ENCODE measurements around the gene C1QTNF6. TPM values are rescaled to one million over a fixed set of nuclear protein-coding genes. Genes with fewer than 3 reads are reported as not detected.
A peak's percentile ranks its signal among the peaks of the same experiment; 100 is the strongest.

C1QTNF6 gene
- total and polyA plus RNA-seq, 10 of the 15 experiments (the other 5 are each of a cell fraction or from before 2014, with no cell fraction given) = 0.16 to 4.1 (median 1.3) TPM

DNA sequence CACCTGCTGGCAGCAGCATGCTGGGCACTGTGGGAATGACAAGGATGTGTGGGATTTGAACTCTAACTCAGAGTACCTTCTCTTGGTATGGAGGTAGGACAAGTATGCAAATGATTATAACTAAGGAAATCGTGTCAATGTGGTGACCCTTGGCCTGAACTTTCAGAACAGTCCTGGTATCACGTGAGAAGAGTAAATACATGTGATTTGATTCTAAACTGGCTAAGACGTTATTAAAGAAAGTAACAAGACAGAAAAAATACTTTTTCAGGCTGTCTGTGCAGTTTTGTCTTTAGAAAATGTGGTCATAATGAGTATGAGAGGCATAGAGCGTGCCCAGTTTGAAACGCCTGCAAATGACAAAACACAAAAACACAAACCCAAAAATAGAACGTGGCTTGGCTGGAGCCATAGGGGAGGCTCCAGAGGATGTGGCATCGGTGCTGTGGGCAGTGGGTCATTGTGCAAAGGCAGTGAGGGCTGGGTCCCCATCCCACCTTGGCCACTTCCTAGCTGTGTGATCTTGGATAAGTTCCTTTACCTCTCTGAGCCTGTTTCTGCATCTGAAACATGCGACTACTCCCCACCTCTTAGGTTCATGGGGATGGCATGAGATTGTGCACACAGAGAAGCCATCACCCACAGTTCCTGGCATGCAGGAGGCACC, 19.9 kb downstream of the C1QTNF6 start (continued):
- TF ChIP-seq MEF2B (IDR thresholded peaks at IDR 0.05; ENCODE audit: partially characterized antibody, poor library complexity, severe bottlenecking) (peak; percentile 67), RCOR1 (conservative IDR thresholded peaks at IDR 0.05; ENCODE audit: low read depth, low read length) (no peak), BHLHE40 (IDR thresholded peaks at IDR 0.05; ENCODE audit: borderline replicate concordance in 1 of 2, low read depth in 2 of 2, low read length in 1 of 2) (peak; percentile 85 to 91), MTA2 (IDR thresholded peaks at IDR 0.05; ENCODE audit: low read depth) (0 out of 2 replicates have a peak, but pooled peaks have one; percentile 12), NFXL1 (IDR thresholded peaks at IDR 0.05; ENCODE audit: borderline replicate concordance) (no peak), EP300 (IDR thresholded peaks at IDR 0.05; ENCODE audit: borderline replicate concordance in 1 of 2, control insufficient read depth in 1 of 2, low read depth in 2 of 2, low read length in 2 of 2) (peak in 1 of 2 experiments; percentile 7; a peak in 1 of 4 replicates), BCL11A (IDR thresholded peaks at IDR 0.05; ENCODE audit: low read depth, low read length) (no peak), MEF2A (IDR thresholded peaks at IDR 0.05; ENCODE audit: insufficient read depth, low read depth, low read length) (peak; percentile 32; the same call in 1 of the 2 replicates)

DNA sequence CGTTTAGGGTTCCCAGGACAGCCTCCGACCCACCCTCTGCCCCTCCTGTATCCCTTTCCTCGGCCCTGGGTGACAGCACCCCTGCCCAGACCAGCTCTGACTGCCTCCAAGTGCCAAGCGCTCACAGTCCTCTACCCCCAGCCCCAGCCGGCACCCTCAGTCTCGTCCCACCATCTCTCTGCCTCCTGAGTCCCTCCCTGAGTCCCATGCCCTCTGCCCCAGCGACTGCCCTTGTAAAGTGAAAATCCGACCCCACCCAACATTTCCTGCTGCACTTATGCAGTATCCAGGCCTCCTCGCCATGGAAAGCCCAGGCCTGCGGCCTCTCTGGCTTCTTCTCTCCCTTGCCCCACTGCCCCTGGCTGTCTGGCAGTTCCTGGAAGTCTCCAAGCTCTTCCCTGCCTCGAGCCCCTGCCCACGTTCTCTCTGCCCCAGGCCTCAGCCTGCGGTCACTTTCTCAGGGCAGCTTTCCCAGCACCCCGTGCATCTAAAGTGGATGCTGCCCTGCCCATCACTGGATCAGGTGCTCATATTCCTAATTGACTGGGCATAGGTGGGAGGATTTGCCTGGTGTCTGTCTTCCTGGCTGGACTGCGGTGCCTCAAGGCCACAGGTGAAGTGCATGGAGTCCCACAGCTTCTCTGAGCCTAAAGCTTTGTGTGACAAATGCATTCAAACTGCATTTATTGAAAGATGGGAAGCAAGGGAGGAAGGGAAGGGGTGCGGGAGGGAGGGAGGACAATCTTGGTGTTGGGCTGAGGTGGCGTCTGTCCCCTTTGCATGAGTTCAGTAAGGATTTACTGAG, 20.7 kb downstream of the C1QTNF6 start:
- no peak for ATAC-seq
- H3K27ac ChIP-seq (ENCODE audit: control insufficient read depth, insufficient read depth) = peak overlapping the region; percentile 4; the same call in 1 of the 2 replicates
- BruUV-seq (replicated peaks) = no TSS peak
- H3K36me3 ChIP-seq (ENCODE audit: control insufficient read depth in 2 of 2, insufficient read depth in 2 of 2, low read length in 1 of 2) = no peaks in the 10 kb centered on the region
- H3K9ac ChIP-seq (ENCODE audit: control insufficient read depth, insufficient read depth, low read length) = no peak overlapping the region; the same call in 1 of the 2 replicates
- no peaks in the 10 kb centered on the region for H3K79me2 ChIP-seq (ENCODE audit: control insufficient read depth, insufficient read depth, low read length)
- ChIA-PET SMC1A (ENCODE audit: uncharacterized antibody, unreplicated experiment) (interaction anchor here (1.1 to 9.6 kb wide), 5 partner anchors 17 to 48 kb away, joined by 3 to 203 read pairs (median 17); partner anchors contain the start of gene IL2RB), CTCF (interaction anchor here (0.7 to 4.5 kb wide), 15 partner anchors 10 to 164 kb away, joined by 3 to 53 read pairs (median 5); no protein-coding TSS in a partner anchor), RAD21 (ENCODE audit: unreplicated experiment) (interaction anchor here (0.8 to 8.1 kb wide), 9 partner anchors 10 to 116 kb away, joined by 3 to 99 read pairs (median 4); partner anchors contain the start of genes IL2RB and KCTD17), POLR2A (interaction anchor here (0.5 to 8.3 kb wide), 5 partner anchors 10 to 131 kb away, joined by 3 to 128 read pairs (median 4); partner anchors contain the start of gene IL2RB)
- no peak for DNase-seq (ENCODE audit: low read depth, low spot score)
- no peaks in the 10 kb centered on the region for H3K27me3 ChIP-seq (replicated peaks in 1 of 2; ENCODE audit: control insufficient read depth in 2 of 2, insufficient read depth in 2 of 2, low read length in 1 of 2)
- TF ChIP-seq FOXK2 (IDR thresholded peaks at IDR 0.05) = no peak
- no peak for FAIRE-seq
- H2AFZ ChIP-seq (ENCODE audit: control insufficient read depth, low read depth, low read length) = no peak overlapping the region
- in situ Hi-C loops (cut with MboI) = no loop called here
- 68% methylated on average over 16 of the region's 17 CpGs for WGBS (ENCODE audit: insufficient coverage, insufficient replicate concordance, low lambda C conversion rate, missing lambda C conversion rate)
- H4K20me1 ChIP-seq (ENCODE audit: control insufficient read depth, insufficient read depth) = no peaks in the 10 kb centered on the region
- intact Hi-C loops (cut with micrococcal nuclease; ENCODE audit: unreplicated experiment) = no loop called here
- H3K4me1 ChIP-seq (ENCODE audit: control insufficient read depth, insufficient read depth, low read length) = peaks cover 56% of the 10 kb centered on the region
- H3K4me3 ChIP-seq = 0 out of 2 replicates have a peak overlapping the region, but pooled peaks have one; percentile 22
- no peaks in the 10 kb centered on the region; the same call in 2 of the 3 replicates for H3K9me3 ChIP-seq (replicated peaks; ENCODE audit: control insufficient read depth, insufficient read depth, low read length)
- peak overlapping the region; percentile 50 for H3K4me2 ChIP-seq (ENCODE audit: control insufficient read depth, insufficient read depth)

All from GM12878 (cell line).